NCI-H69 (cell line): ENCODE measurements around the gene ANGPTL4.

Experiments
- DNase-seq: peaks from one replicate; lab custom pipeline; 2025; lab: John Stamatoyannopoulos, UW

The ANGPTL4 gene

GRCh38 chr19:8389891-8390616, 26.1 kb downstream of the ANGPTL4 start, which contains the start of gene RAB11B:
TSS of gene RAB11B (plus strand) at chr19:8390360. CDS start at chr19:8390417, 57 bp downstream.
- DNase-seq: peak; percentile 100

GRCh38 chr19:8390617-8390981, 26.6 kb downstream of the ANGPTL4 start:
- DNase-seq: peak; percentile 94

- DNase-seq: no peak
Measured at GRCh38 chr19:8391198-8392016, 27.5 kb downstream of the ANGPTL4 start.

- DNase-seq: no peak
Measured at GRCh38 chr19:8392017-8392591, 28.1 kb downstream of the ANGPTL4 start.

GRCh38 chr19:8393192-8393870, 29.4 kb downstream of the ANGPTL4 start:
- no peak for DNase-seq

GRCh38 chr19:8393871-8394250, 29.9 kb downstream of the ANGPTL4 start:
- DNase-seq: no peak

- no peak for DNase-seq
Measured at GRCh38 chr19:8395621-8396082, 31.7 kb downstream of the ANGPTL4 start.

GRCh38 chr19:8396185-8396562, 32.2 kb downstream of the ANGPTL4 start:
- DNase-seq: no peak

- peak; percentile 65 for DNase-seq
Measured at GRCh38 chr19:8396563-8397203, 32.7 kb downstream of the ANGPTL4 start.

GRCh38 chr19:8397271-8397670, 33.3 kb downstream of the ANGPTL4 start:
- DNase-seq: no peak

GRCh38 chr19:8397746-8398310, 33.9 kb downstream of the ANGPTL4 start:
- no peak for DNase-seq

- no peak for DNase-seq
Measured at GRCh38 chr19:8398311-8398771, 34.4 kb downstream of the ANGPTL4 start.

GRCh38 chr19:8399681-8400188, 35.8 kb downstream of the ANGPTL4 start:
- DNase-seq: no peak

GRCh38 chr19:8401981-8402411, 38.0 kb downstream of the ANGPTL4 start:
- DNase-seq: no peak

GRCh38 chr19:8403098-8403819, 39.3 kb downstream of the ANGPTL4 start:
- no peak for DNase-seq

GRCh38 chr19:8403820-8404109, 39.8 kb downstream of the ANGPTL4 start:
- DNase-seq: no peak

GRCh38 chr19:8404391-8405151, 40.6 kb downstream of the ANGPTL4 start:
- DNase-seq: no peak

- peak; percentile 20 for DNase-seq
Measured at GRCh38 chr19:8410718-8411117, 46.8 kb downstream of the ANGPTL4 start.

GRCh38 chr19:8412783-8413628, 49.1 kb downstream of the ANGPTL4 start, which contains the start of gene MARCHF2:
TSS of gene MARCHF2 (plus strand) at chr19:8413305. CDS start at chr19:8421841, 8,536 bp downstream.
- peak; percentile 98 for DNase-seq
